Left lung (tissue), 10 donors: ENCODE measurements around the gene CCN6. TPM values are rescaled to one million over a fixed set of nuclear protein-coding genes. Genes with fewer than 3 reads are reported as not detected.
"Not testable (repeated sequence)": the region's sequence is repeated elsewhere in the genome, so short reads cannot be mapped to it uniquely, and the experiment has no call there.

Source experiments
- ATAC-seq: fragments of 200-7000 bp; cut with Tn5 transposase; one replicate; pipeline ENCODE4 v1.9.1; 2020; ENCODE audit warnings: moderate library complexity
- DNase-seq, 4 donors: peaks; one replicate each; pipeline ENCODE4 v3.0.0-alpha.2; 2013 to 2020
- H3K27ac ChIP-seq, 2 donors: fragments of 200-600 bp; sonication (generic) in 1 of 2; one replicate each; pipeline versions ENCODE4 v1.5.0 to v1.8.0; 2020 to 2021
- H3K27me3 ChIP-seq, 2 donors: fragments of 200-600 bp; sonication (generic) in 1 of 2; one replicate each; pipeline versions ENCODE4 v1.5.0 to v1.8.0; 2020 to 2021
- H3K36me3 ChIP-seq, 2 donors: fragments of 200-600 bp; sonication (generic) in 1 of 2; one replicate each; pipeline versions ENCODE4 v1.5.0 to v1.8.0; 2020 to 2021
- H3K4me1 ChIP-seq, 2 donors: fragments of 200-600 bp; one replicate each; pipeline ENCODE4 v1.8.0; 2021
- H3K4me3 ChIP-seq, 2 donors: fragments of 200-600 bp; sonication (generic) in 1 of 2; one replicate each; pipeline versions ENCODE4 v1.5.0 to v1.8.0; 2020 to 2021; ENCODE audit warnings: mild to moderate bottlenecking in 1 of 2
- H3K9me3 ChIP-seq, 2 donors: fragments of 200-600 bp; sonication (generic) in 1 of 2; one replicate each; pipeline versions ENCODE4 v1.5.0 to v1.8.0; 2020 to 2021
- CTCF ChIP-seq, 2 donors: fragments of 200-600 bp; sonication (generic) in 1 of 2; IDR thresholded peaks; one replicate each; pipeline versions ENCODE4 v1.5.0 to v1.8.0; 2021; ENCODE audit warnings: antibody characterized with exemption in 2 of 2
- intact Hi-C, 2 donors: fragments of 100-400 bp; cut with DNase I; formaldehyde crosslinking; loops; one replicate each; pipeline versions ENCODE4 v1.11.2 to v1.14.2; 2022
- polyA plus RNA-seq, 6 donors: library from polyadenylated mRNA; unstranded; fragments of 120-200 nt; gene quantifications; one replicate each; pipeline ENCODE4 v1.2.1, GENCODE V29; 2013; ENCODE audit not compliant: insufficient read length in 6 of 6
- total RNA-seq, 2 donors: library from RNA; stranded (reverse); fragmentation: NEBNext Ultra II Directional; extraction: Animal tissue kit (Norgen Biotek cat#: 25700); gene quantifications; one replicate each; pipeline ENCODE4 v1.2.1, GENCODE V29; 2021
- donor health status: DM: no; HTN: yes; CAD: no.
- donor health status: DM: no; HTN: no; CAD: no.

CCN6 gene
- total and polyA plus RNA-seq, 8 donors = 0.21 to 0.55 (median 0.37) TPM; not detected in 2

- Histone ChIP-seq H3K9me3 (no peaks in the 10 kb centered on the region), H3K27me3 (no peaks in the 10 kb centered on the region), H3K27ac (no peak overlapping the region), H3K4me3 (no peak overlapping the region), H3K36me3 (no peaks in the 10 kb centered on the region), H3K4me1 (no peaks in the 10 kb centered on the region)
- ATAC-seq (no peak), DNase-seq (no peak)
- intact Hi-C loops = no loop called here
- TF ChIP-seq CTCF (IDR thresholded peaks at IDR 0.05) = no peak
Observed at GRCh38 chr6:112096901-112097300, 43.0 kb downstream of the CCN6 start.

- DNase-seq (no peak), ATAC-seq (no peak)
- Histone ChIP-seq H3K4me3 (no peak overlapping the region), H3K27ac (no peak overlapping the region), H3K4me1 (no peaks in the 10 kb centered on the region), H3K36me3 (no peaks in the 10 kb centered on the region), H3K9me3 (no peaks in the 10 kb centered on the region), H3K27me3 (no peaks in the 10 kb centered on the region)
- intact Hi-C loops = no loop called here
- TF ChIP-seq CTCF (IDR thresholded peaks at IDR 0.05) = no peak
Observed at GRCh38 chr6:112100561-112100960, 46.7 kb downstream of the CCN6 start.

GRCh38 chr6:112106026-112106425 is 52.1 kb downstream of the CCN6 start:
- DNase-seq, ATAC-seq, H3K27ac ChIP-seq, H3K9me3 ChIP-seq, intact Hi-C loops, H3K4me1 ChIP-seq, H3K4me3 ChIP-seq, H3K27me3 ChIP-seq: not testable (repeated sequence)
- peaks cover 0 to 12% of the 10 kb centered on the region in 2 donors for H3K36me3 ChIP-seq

- DNase-seq (no peak), ATAC-seq (no peak)
- no peak for TF ChIP-seq CTCF (IDR thresholded peaks at IDR 0.05)
- Histone ChIP-seq H3K4me3 (no peak overlapping the region), H3K36me3 (peaks cover 0 to 12% of the 10 kb centered on the region in 2 donors), H3K27ac (no peak overlapping the region), H3K27me3 (no peaks in the 10 kb centered on the region), H3K4me1 (no peaks in the 10 kb centered on the region), H3K9me3 (no peaks in the 10 kb centered on the region)
- intact Hi-C loops = no loop called here
Observed at GRCh38 chr6:112106562-112106961, 52.7 kb downstream of the CCN6 start.

- no peaks in the 10 kb centered on the region for H3K4me1 ChIP-seq
- intact Hi-C loops = no loop called here
- no peaks in the 10 kb centered on the region for H3K27me3 ChIP-seq
- no peak for ATAC-seq
- no peak overlapping the region for H3K4me3 ChIP-seq
- no peak for TF ChIP-seq CTCF (IDR thresholded peaks at IDR 0.05)
- peaks cover 0 to 12% of the 10 kb centered on the region in 2 donors for H3K36me3 ChIP-seq
- peak in 3 of 4 donors; percentile 18 to 46 (median 21) for DNase-seq
- H3K27ac ChIP-seq = no peak overlapping the region
- no peaks in the 10 kb centered on the region for H3K9me3 ChIP-seq
Observed at GRCh38 chr6:112109262-112109661, 55.4 kb downstream of the CCN6 start.

GRCh38 chr6:112113431-112113830 is 59.5 kb downstream of the CCN6 start:
- no peak for TF ChIP-seq CTCF (IDR thresholded peaks at IDR 0.05)
- peak in 2 of 4 donors; percentile 54 to 57 for DNase-seq

More at GRCh38 chr6:112113431-112113830, 59.5 kb downstream of the CCN6 start:
- Histone ChIP-seq H3K9me3 (no peaks in the 10 kb centered on the region), H3K4me3 (no peak overlapping the region), H3K36me3 (peaks cover 0 to 5% of the 10 kb centered on the region in 2 donors), H3K27me3 (no peaks in the 10 kb centered on the region), H3K4me1 (no peaks in the 10 kb centered on the region), H3K27ac (no peak overlapping the region)
- intact Hi-C loops = no loop called here
- ATAC-seq = no peak
